ENCODE results near the gene MPIG6B. TPM values are rescaled to one million over a fixed set of nuclear protein-coding genes. Genes with fewer than 3 reads are reported as not detected.

MPIG6B gene
- total RNA-seq, 1 experiment from 2014 or later, result not detected

DNA sequence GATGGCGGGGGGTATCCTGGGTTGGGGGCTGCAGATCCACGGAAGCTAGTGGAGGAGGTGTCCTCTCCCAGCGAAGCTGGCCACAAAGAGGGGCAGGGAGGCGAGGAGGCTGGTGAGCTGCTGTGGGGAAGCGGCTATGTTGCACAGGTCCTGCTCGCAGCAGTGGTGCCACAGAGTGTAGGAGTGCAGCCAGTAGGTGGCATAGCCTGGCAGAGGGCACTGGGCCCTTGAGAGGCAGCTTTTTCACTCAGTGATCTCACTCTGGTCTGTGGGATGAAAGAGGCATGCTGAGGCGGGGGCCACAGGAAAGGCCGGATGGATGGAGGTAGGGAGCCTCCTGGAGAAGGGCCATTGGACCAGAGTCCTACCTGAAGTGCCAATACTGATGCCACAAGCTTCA, 10.9 kb upstream of the MPIG6B start:
- H3K4me3 ChIP-seq (ENCODE audit: low read length), result no peak overlapping the region
- no peak overlapping the region for H3K9ac ChIP-seq (ENCODE audit: low read length)
- no peaks in the 10 kb centered on the region for H3K27me3 ChIP-seq (ENCODE audit: low read length)
- H3K36me3 ChIP-seq (ENCODE audit: insufficient read depth, low read length), result no peaks in the 10 kb centered on the region
- DNase-seq, result peak; percentile 54
- H3K9me2 ChIP-seq (replicated peaks; ENCODE audit: insufficient read depth, low read length), result no peaks in the 10 kb centered on the region
- H3K4me1 ChIP-seq (ENCODE audit: low read length), result peaks cover 1% of the 10 kb centered on the region
- H2AFZ ChIP-seq (ENCODE audit: low read length), result no peak overlapping the region
- no peaks in the 10 kb centered on the region for H4K20me1 ChIP-seq (ENCODE audit: insufficient read depth, low read depth, low read length)
- no peaks in the 10 kb centered on the region for H3K9me3 ChIP-seq (ENCODE audit: low read length)
- H3K79me2 ChIP-seq (ENCODE audit: low read length), result no peaks in the 10 kb centered on the region
- no peak overlapping the region for H3K4me2 ChIP-seq (ENCODE audit: low read depth, low read length, poor library complexity, severe bottlenecking)
- no peak overlapping the region for H3K27ac ChIP-seq (ENCODE audit: low read length)

DNA sequence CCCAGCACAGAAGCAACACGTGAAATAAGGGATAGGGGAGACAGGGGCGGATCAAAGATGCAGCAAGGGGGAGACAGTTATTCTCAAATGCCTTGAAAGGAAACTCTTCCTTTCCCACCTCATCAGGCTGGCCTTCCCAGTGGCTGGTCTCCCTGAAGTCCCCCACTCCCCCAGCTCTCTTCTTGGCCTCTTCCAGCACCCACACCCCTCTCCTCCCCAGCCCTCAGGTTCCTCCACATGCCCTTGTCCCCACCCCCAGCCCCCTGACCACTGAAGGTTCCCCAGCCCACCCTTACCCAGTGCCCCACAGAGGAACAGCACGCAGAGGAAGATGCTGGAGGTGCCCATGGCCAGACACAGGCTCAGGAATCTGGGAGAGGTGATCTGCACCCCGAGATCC, 9.7 kb upstream of the MPIG6B start:
- Histone ChIP-seq H3K4me1 (ENCODE audit: low read length) (peaks cover 8% of the 10 kb centered on the region), H3K9me2 (replicated peaks; ENCODE audit: insufficient read depth, low read length) (no peaks in the 10 kb centered on the region), H3K9ac (ENCODE audit: low read length) (no peak overlapping the region), H3K79me2 (ENCODE audit: low read length) (no peaks in the 10 kb centered on the region), H3K36me3 (ENCODE audit: insufficient read depth, low read length) (no peaks in the 10 kb centered on the region), H3K9me3 (ENCODE audit: low read length) (no peaks in the 10 kb centered on the region), H3K27me3 (ENCODE audit: low read length) (no peaks in the 10 kb centered on the region), H3K4me2 (ENCODE audit: low read depth, low read length, poor library complexity, severe bottlenecking) (no peak overlapping the region), H3K4me3 (ENCODE audit: low read length) (no peak overlapping the region), H4K20me1 (ENCODE audit: insufficient read depth, low read depth, low read length) (no peaks in the 10 kb centered on the region), H2AFZ (ENCODE audit: low read length) (no peak overlapping the region), H3K27ac (ENCODE audit: low read length) (no peak overlapping the region)
- no peak for DNase-seq

DNA sequence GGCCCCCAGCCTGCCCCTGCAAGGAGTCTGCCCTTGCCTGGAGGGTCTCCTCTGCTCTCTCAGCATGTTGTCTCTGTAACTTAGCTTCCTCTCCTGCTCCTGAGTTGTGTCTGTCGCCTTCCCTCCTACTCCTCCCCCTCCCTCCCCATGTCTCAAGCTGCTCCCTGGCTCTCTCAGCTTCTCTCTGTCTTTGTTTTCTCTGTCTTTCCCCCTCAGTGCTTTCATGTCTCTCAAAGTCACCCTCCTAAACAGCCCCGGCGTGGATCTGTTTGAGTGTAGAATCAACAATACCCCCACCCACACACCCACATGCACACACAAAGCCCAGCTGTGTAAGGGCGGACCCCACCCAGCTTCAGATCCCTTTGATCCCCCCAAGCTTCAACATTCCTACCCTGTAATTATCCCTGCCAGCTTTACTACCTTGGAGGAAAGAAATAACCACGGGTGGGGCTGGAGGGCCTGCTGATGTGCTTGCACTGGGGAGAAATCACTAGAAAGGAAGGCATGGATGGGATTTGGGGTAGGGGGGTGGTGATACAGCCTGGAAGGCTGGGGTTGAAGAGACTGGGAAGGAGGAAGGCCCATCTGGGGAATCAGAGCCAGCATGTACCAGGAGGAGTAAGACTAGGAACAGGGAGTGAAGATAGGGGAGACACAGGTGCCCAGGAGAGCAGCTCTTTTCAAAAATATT, 9.0 kb upstream of the MPIG6B start:
- Histone ChIP-seq H3K9me2 (replicated peaks; ENCODE audit: insufficient read depth, low read length) (no peaks in the 10 kb centered on the region), H3K79me2 (ENCODE audit: low read length) (no peaks in the 10 kb centered on the region), H3K4me2 (ENCODE audit: low read depth, low read length, poor library complexity, severe bottlenecking) (no peak overlapping the region), H3K27me3 (ENCODE audit: low read length) (no peaks in the 10 kb centered on the region), H3K9ac (ENCODE audit: low read length) (no peak overlapping the region), H3K4me1 (ENCODE audit: low read length) (peaks cover 8% of the 10 kb centered on the region), H3K4me3 (ENCODE audit: low read length) (no peak overlapping the region), H2AFZ (ENCODE audit: low read length) (no peak overlapping the region), H3K9me3 (ENCODE audit: low read length) (no peaks in the 10 kb centered on the region), H3K27ac (ENCODE audit: low read length) (no peak overlapping the region), H3K36me3 (ENCODE audit: insufficient read depth, low read length) (no peaks in the 10 kb centered on the region), H4K20me1 (ENCODE audit: insufficient read depth, low read depth, low read length) (no peaks in the 10 kb centered on the region)
- DNase-seq, result no peak

DNA sequence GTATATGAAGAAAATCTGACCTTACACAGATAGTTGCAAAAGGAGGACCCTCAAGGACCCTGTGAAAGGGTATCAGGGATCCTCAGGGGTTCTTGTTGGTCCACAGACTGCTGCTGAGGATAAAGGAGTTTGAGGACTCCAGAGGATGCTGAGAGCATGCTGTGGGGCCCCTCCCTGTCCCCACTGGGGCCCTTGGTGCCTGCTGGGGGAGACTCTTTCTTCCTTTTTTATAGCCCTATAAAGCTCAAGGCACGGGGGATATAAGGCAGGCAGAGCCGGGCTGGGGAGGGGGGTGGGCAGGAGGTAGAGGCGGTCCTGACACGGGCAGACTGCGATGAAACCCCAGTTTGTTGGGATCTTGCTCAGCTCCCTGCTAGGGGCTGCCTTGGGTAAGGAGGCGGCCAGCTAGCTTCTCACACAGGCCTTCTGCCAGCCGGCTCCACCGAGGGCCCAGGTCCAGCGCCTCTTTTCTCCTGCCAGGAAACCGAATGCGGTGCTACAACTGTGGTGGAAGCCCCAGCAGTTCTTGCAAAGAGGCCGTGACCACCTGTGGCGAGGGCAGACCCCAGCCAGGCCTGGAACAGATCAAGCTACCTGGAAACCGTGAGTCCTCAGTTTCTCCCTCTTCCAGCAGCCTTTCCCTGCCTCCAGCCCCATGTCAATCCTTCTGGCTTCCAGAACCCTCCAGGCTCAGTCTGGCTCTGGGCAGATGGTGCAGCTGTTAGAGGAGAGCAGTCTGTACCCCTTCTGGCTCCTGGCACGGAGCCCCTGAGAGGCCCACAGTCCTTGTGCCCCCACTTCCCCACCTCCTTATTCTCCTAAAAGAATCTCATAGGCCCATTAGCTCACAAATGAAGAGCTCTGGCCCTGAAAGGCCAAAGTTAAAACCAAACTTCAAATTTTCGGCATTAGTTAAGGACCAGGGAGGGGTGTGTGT, 7.9 kb upstream of the MPIG6B start, which contains the start of gene LY6G6D:
Gene LY6G6D (plus strand): TSS at position 327 of the 937 bp plus-strand sequence. CDS start 8 bp downstream, at position 335.
- Histone ChIP-seq H3K9me2 (replicated peaks; ENCODE audit: insufficient read depth, low read length) (no peaks in the 10 kb centered on the region), H3K4me1 (ENCODE audit: low read length) (peaks cover 8% of the 10 kb centered on the region), H3K9me3 (ENCODE audit: low read length) (no peaks in the 10 kb centered on the region)

DNA sequence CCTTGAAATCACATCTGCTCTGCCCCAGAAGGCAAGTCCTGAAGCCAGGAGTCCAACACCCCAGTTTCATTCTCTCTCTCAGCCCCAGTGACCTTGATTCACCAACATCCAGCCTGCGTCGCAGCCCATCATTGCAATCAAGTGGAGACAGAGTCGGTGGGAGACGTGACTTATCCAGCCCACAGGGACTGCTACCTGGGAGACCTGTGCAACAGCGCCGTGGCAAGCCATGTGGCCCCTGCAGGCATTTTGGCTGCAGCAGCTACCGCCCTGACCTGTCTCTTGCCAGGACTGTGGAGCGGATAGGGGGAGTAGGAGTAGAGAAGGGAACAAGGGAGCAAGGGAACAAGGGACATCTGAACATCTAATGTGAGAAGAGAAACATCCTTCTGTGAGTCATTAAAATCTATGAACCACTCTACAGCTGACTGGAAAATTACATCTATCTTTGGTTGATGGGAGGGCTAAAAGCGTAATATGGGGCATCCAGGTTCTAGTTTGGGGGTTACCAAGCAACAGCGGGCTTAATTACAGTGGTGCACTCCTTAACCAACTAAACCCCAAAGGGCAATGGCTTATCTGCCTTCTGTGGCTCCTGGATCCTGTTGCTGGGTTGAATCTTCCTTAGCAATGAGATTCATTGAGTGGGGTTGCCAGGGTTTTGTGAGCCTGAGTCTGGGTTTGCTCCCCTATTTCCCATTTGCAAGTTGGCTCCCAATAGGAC, 5.5 kb upstream of the MPIG6B start:
- DNase-seq, result peak; percentile 74
- Histone ChIP-seq H3K36me3 (ENCODE audit: insufficient read depth, low read length) (no peaks in the 10 kb centered on the region), H4K20me1 (ENCODE audit: insufficient read depth, low read depth, low read length) (no peaks in the 10 kb centered on the region), H3K4me1 (ENCODE audit: low read length) (peaks cover 8% of the 10 kb centered on the region), H3K9me2 (replicated peaks; ENCODE audit: insufficient read depth, low read length) (no peaks in the 10 kb centered on the region), H3K79me2 (ENCODE audit: low read length) (no peaks in the 10 kb centered on the region), H3K27ac (ENCODE audit: low read length) (no peak overlapping the region), H3K9ac (ENCODE audit: low read length) (peak overlapping the region; percentile 46; the same call in 1 of the 2 replicates), H3K9me3 (ENCODE audit: low read length) (no peaks in the 10 kb centered on the region), H2AFZ (ENCODE audit: low read length) (peak overlapping the region; percentile 89; the same call in 1 of the 2 replicates), H3K4me2 (ENCODE audit: low read depth, low read length, poor library complexity, severe bottlenecking) (peak overlapping the region; percentile 32), H3K27me3 (ENCODE audit: low read length) (no peaks in the 10 kb centered on the region), H3K4me3 (ENCODE audit: low read length) (no peak overlapping the region; the same call in 1 of the 2 replicates)

More for the DNA sequence above, 7.9 kb upstream of the MPIG6B start, which contains the start of gene LY6G6D:
- Histone ChIP-seq H3K79me2 (ENCODE audit: low read length) (no peaks in the 10 kb centered on the region), H3K4me3 (ENCODE audit: low read length) (no peak within 1 kb of the TSS), H4K20me1 (ENCODE audit: insufficient read depth, low read depth, low read length) (no peaks in the 10 kb centered on the region), H2AFZ (ENCODE audit: low read length) (no peak within 1 kb of the TSS), H3K4me2 (ENCODE audit: low read depth, low read length, poor library complexity, severe bottlenecking) (no peak within 1 kb of the TSS), H3K36me3 (ENCODE audit: insufficient read depth, low read length) (no peaks in the 10 kb centered on the region), H3K27me3 (ENCODE audit: low read length) (no peaks in the 10 kb centered on the region), H3K27ac (ENCODE audit: low read length) (no peak within 1 kb of the TSS), H3K9ac (ENCODE audit: low read length) (no peak within 1 kb of the TSS)
- no peak for DNase-seq

DNA sequence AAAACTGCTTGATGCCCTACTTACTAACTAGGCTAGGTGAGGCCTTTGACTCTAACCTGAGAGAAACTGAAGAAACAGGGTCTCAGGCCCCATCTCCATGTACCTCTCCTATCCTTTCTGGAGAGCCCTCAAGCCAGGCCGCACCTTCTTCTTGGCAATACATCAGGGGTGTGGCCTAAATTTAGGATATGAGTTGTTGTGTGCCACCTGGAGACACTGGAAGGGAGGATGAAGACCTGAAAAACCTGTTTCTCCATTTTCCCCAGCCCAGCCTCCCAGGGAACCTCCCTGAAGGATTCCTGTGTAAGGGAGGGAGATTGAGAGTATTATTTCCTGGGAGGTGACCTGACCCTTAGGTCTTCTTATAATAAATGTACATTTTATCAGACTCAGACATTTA, 4.9 kb upstream of the MPIG6B start:
- Histone ChIP-seq H3K4me1 (ENCODE audit: low read length) (peaks cover 8% of the 10 kb centered on the region), H3K9ac (ENCODE audit: low read length) (no peak overlapping the region), H3K4me3 (ENCODE audit: low read length) (no peak overlapping the region), H4K20me1 (ENCODE audit: insufficient read depth, low read depth, low read length) (no peaks in the 10 kb centered on the region), H3K79me2 (ENCODE audit: low read length) (no peaks in the 10 kb centered on the region), H3K36me3 (ENCODE audit: insufficient read depth, low read length) (no peaks in the 10 kb centered on the region), H3K4me2 (ENCODE audit: low read depth, low read length, poor library complexity, severe bottlenecking) (no peak overlapping the region), H3K27me3 (ENCODE audit: low read length) (no peaks in the 10 kb centered on the region), H3K9me3 (ENCODE audit: low read length) (no peaks in the 10 kb centered on the region), H2AFZ (ENCODE audit: low read length) (no peak overlapping the region; the same call in 1 of the 2 replicates), H3K9me2 (replicated peaks; ENCODE audit: insufficient read depth, low read length) (no peaks in the 10 kb centered on the region), H3K27ac (ENCODE audit: low read length) (no peak overlapping the region)
- no peak for DNase-seq

DNA sequence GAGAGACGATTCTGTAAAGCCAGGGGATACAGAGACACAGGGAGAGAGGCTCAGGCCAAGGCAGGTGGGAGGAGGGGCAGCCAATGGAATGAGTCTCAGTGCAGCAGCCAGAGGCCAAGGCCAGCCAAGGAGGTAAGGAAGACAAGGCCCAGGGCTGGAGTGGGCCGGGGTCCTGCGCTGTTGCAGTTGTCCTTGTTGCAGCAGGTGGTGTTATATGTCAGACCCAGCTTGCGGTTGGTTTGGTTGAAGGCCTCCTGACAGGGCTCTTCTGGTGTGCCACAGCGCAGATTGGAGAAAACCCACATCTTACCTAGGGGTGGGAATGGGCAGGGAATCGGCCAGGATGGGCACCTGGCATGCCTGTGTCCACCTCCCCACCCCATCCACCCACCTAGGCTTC, 4.2 kb upstream of the MPIG6B start:
- Histone ChIP-seq H3K4me2 (ENCODE audit: low read depth, low read length, poor library complexity, severe bottlenecking) (no peak overlapping the region), H3K27me3 (ENCODE audit: low read length) (no peaks in the 10 kb centered on the region), H3K9ac (ENCODE audit: low read length) (no peak overlapping the region), H3K9me2 (replicated peaks; ENCODE audit: insufficient read depth, low read length) (no peaks in the 10 kb centered on the region), H2AFZ (ENCODE audit: low read length) (no peak overlapping the region), H3K79me2 (ENCODE audit: low read length) (no peaks in the 10 kb centered on the region), H3K4me3 (ENCODE audit: low read length) (no peak overlapping the region), H4K20me1 (ENCODE audit: insufficient read depth, low read depth, low read length) (no peaks in the 10 kb centered on the region), H3K9me3 (ENCODE audit: low read length) (no peaks in the 10 kb centered on the region), H3K27ac (ENCODE audit: low read length) (no peak overlapping the region), H3K4me1 (ENCODE audit: low read length) (peaks cover 8% of the 10 kb centered on the region), H3K36me3 (ENCODE audit: insufficient read depth, low read length) (no peaks in the 10 kb centered on the region)
- no peak for DNase-seq
